ENCODE data around the gene CCDC81. TPM values are rescaled to one million over a fixed set of nuclear protein-coding genes. Genes with fewer than 3 reads are reported as not detected.
"Not testable (repeated sequence)": the region's sequence is repeated elsewhere in the genome, so short reads cannot be mapped to it uniquely, and the experiment has no call there.

The CCDC81 gene
- total RNA-seq, 1 experiment from 2014 or later = not detected

DNA sequence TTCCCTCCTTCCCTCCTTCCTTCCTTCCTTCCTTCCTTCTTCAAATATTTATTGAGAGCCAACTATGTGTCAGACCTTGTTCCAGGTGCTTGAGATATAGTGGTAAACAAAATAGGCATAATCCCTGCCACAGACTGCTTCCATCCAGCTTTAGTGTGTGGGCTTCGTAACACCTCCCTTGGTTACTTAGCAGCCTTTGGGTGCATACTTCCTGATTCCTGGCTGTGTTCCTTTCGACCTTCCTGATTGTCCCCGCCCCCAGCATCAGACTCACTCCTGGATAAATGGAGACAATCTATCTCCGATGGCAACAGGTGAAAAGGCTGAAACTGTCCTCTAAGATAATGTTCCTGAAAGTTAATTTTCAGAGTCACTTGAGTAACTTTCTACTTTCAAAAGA, 13.5 kb downstream of the CCDC81 start:
- DNase-seq (ENCODE audit: low spot score) = no peak

DNA sequence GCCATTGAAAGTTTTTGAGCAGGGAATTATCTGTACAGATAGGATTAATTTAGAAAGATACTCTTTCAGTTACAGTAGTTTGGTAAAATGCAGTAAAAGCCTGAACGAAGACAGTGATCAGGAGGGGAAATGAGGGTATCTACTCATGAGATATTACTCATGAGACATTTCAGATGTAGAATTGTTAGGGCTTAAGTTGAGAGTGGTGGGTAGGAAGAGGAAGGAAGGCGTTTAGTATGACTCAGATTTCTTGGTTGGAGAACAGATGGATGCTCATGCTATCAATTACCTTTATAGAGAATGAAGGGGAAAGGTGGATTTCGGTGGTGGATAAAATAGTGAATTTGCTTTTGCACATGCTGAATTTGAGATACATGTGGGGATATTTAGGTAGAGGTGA, 15.8 kb downstream of the CCDC81 start:
- DNase-seq (ENCODE audit: low spot score) = no peak

DNA sequence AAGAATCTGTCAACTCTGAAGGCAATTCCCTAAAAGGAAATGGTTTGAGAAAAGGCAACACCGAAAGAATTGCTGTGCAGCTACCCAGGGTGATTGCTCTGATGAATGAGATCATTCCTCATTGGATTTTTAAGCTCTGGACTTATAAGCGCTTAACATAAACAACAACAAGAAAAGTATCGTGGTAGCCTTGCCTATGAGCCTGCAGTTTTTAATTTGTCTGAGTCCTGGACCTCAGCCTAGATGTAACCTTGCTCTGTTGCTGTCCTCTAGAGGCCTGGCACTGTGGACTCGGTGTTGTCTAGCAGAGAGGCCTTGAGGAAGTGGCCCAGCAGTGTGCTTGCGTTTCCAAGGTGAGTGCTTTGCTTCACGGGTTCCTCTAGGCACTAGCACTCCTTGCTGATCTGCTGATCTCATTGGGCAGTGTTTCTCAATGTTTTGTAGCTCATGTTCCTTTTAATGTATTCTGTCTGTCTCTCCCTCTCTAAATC, 20.4 kb downstream of the CCDC81 start:
- peak; percentile 13 for DNase-seq (ENCODE audit: low spot score)

DNA sequence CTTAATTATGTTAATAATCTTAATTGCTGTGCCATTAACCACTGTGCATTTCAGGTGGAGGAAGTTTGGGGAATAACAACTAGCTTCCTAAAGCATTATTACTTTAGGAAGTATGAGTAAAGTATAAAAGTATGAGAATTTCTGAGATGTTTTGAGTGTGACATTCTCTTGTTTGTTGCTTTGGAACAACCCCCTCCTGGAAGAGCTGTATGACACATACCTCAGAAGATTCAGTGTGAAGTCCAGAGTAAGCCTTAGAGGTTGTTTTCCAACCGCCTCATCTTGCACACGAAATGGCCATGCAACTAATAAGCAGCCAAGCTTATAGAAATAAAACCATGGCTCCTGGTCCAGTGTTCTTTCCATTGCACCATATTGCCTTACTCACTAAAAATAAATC, 21.7 kb downstream of the CCDC81 start:
- DNase-seq (ENCODE audit: low spot score) = no peak

DNA sequence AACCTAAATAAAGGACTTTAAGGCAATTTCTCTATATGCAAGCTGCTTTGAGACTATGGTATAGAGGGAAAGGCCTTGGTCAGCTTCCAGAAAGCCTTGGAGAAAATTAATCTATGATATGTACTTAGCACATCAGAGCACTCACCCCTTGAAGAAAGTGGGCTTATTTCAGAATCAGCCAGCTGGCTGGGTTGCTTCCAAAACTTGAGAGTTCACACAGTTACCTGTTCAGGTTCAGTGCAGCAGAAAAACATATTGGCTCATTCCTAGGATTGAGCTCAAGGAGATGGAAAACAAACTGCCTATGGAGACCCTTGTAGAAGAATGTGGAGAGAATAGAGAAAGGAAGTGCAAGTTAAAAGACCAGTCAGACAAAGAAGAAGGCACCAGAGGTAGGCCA, 22.7 kb downstream of the CCDC81 start:
- DNase-seq (ENCODE audit: low spot score) = no peak

DNA sequence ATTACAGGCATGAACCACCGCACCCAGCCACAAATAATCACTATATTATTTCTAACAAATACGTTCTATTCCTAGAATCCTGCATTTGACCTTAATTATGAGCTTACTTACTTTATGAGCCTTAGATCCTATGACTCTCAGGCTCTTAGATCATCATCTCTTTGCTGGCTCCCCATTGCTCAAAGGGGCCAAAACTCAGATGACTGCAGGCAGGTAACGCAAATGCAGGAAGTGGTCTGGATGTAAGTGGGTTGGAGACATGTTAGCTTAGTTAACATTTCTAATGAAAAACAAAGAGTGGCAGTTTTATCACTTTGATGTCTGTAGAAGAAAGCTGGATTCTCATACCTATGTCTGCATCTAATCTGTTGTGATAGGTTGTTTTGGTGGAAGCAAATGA, 23.4 kb downstream of the CCDC81 start:
- DNase-seq (ENCODE audit: low spot score) = no peak

DNA sequence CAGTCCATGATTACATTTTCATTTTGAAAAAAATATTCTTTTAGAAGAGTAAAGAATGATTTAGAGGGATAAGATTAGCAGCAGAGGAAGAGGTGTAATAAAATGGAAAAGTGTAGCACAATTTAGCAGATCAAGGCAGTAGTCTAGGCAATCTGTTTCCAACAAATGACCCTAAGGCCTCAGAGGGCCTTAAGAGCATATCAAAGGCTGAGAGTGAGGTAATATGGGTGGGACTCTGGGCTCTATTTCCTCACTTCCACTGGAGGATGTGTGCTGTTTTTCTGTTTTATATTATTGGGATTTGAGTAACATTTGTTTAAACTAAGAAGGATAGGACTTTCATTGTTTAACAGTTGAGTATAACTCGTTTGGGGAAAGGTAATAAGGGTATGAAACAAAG, 28.8 kb downstream of the CCDC81 start:
- DNase-seq (ENCODE audit: low spot score) = no peak

DNA sequence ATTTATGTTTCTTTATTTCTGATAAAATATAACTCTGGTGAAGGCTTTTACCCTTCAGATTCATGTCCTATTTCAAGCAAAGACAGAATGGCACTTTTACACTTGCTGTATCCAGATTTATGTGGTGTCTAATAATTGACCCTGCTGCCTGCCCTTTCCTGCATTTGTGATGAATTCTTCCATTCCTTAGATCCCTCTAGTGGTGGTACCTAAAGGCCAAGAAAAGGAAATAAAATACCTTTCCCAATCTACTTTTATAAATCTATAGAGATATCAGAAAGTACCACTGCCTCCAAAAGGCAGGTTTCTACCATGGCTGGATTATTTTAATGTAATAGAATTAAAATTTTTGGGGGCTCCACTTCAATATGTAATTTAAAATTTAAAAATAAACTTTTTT, 34.2 kb downstream of the CCDC81 start:
- no peak for DNase-seq (ENCODE audit: low spot score)

DNA sequence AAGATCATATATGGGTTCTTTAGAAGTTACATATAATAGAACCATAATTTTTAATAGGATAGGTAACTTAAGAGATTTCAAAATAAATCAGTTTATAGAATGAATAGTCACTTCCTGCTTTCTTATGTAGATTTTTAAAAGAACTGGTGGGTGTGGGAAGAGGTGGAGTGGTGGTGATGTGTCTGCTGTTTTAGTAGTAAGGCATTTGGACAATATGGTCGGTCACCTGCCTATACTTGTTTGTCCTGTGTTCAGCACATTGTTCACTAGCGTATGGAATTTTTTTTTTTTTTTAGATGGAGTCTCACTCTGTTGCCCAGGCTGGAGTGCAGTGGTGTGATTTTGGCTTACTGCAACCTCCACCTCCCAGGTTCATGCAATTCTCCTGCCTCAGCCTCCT, 39.3 kb downstream of the CCDC81 start:
- no peak for DNase-seq (ENCODE audit: low spot score)

DNA sequence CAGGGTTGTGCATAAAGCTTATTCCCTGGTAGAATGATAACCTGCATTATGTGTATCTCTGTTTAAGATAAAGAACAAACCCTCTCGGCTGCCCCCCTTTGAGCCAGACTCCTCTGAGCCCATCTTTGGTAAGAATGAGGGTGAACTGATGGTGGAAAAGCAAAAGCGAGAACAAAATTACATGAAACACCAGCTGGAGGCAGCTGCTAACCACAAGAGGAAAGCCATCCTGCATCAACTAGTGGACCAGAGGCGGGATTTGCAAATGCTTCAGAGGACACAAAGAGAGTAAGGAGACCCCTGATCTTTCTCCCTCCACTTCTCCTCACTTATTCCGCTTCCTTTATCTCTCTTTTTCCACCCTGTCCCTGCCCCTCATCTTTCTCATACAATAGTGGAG, 40.3 kb downstream of the CCDC81 start:
- no peak for DNase-seq (ENCODE audit: low spot score)

DNA sequence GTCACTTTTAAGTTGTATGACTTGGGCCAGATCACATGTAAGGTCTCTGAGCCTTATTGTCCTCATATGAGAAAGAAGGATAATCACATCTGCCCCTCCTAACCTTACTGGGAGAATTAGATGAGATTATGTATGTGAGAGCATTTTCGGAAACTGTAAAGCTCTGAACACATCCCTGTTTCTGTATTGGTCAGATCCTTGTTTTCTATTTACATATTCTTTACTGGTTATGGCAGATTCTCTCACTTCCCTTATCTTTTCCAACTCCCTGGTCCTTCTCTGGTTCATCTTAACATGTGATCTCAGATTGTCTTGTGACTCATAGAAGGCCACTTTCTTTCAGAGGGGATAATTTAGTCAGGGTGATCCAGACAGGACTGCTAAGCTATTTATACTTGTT, 41.8 kb downstream of the CCDC81 start:
- no peak for DNase-seq (ENCODE audit: low spot score)

DNA sequence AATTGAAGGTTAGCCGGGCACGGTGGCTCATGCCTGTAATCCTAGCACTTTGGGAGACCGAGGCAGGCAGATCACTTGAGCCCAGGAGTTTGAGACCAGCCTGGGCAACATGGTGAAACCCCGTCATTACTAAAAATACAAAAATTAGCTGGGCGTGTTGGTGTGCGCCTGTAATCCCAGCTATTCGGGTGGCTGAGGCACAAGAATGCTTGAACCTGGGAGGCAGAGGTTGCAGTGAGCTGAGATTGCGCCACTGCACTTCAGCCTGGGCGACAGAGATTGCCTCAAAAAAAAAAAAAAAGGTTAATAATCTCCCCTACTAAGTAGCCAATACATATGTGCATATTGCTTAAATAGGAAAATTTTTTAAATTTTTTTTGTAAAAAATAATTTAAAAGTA, 42.3 kb downstream of the CCDC81 start:
- not testable (repeated sequence) for DNase-seq (ENCODE audit: low spot score)

DNA sequence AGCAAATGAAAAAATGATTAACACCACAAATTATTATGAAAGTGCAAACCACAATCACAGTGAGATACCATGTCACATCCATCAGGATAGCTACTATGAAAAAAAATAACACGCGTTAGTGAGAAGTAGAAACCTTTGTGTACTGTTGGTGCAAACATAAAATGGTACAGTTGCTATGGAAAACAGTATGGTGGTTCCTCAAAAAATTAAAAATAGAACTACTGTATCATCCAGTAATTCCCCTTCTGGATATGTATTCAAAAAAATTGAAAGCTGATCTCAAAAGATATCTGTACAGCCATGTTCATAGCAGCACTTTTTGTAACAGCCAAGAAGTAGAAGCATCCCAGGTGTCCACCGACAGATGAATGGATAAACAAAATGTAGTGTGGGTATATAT, 43.4 kb downstream of the CCDC81 start:
- DNase-seq (ENCODE audit: low spot score) = no peak

DNA sequence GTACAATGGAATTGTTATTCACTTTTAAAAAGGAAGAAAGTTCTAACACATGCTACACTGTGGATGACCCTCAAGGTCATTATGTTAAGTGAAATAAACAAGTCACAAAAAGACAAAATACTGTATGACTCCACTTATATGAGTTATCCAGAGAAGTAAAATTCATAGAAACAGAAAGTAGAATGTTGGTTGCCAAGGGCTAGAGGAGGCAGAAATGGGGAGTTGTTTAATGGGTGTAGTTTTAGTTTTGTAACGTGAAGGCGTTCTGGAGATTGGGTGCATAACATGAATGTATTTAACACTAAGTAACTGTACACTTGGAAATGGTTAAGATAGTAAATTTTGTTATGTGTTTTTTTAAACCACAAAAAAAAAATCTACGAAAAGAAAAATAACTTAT, 43.8 kb downstream of the CCDC81 start:
- no peak for DNase-seq (ENCODE audit: low spot score)

DNA sequence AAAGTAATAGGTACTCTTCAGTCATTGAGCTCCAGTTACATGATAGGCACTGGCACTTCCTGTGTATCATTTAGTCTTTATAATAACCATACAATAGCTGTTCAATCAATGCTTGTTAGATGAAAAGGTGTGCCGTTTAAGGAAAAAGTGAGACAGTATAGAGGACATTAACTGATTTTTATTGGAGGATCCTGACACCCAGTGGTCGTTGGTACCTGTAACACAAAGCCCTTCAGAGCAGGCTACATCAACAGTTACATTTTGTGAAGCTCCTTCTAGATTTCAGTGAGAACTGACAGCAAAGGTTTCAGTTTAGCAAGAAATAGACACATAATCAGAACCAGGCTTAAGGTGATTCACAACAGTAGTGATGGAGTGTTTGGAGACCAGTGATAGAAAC, 44.2 kb downstream of the CCDC81 start:
- DNase-seq (ENCODE audit: low spot score) = no peak

DNA sequence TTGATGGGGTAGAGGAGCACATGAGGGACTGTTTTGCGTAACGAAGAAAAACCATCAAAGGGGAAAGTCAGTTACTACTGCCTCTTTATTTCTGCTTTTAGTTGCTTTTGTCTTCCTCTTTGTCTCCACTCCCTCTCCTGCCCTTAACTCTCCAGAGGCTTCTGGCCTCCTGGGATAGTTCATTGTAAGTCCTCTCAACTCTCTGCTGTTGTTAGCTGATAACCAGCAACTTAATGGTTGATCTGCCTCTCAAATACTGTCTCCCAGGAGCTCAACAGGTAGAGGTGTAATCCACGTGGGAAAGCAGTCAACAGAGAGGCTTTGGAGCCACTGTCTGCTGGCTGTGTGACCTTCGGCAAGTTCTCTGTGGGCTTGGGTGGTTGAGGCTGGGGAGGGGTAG, 47.3 kb downstream of the CCDC81 start:
- no peak for DNase-seq (ENCODE audit: low spot score)

DNA sequence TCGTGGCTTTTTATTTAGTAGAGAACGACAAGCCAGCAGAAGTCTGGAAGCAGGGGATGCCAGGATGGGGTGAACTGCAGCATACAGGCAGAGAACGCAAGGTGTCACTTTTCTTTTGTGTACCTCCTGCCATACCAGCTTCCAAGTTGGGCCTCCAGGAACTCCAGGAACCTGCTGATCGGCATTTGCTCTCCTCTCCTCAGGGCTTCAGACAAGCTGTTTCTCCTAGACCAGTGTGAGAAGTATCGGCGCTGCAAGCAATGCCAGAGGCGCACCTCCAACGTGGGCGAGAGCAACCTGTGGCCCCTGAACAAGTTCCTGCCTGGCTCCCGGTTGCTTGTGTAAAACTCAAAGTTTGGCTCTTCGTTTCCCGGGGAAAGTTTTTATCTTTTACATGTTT, 47.7 kb downstream of the CCDC81 start:
- no peak for DNase-seq (ENCODE audit: low spot score)

DNA sequence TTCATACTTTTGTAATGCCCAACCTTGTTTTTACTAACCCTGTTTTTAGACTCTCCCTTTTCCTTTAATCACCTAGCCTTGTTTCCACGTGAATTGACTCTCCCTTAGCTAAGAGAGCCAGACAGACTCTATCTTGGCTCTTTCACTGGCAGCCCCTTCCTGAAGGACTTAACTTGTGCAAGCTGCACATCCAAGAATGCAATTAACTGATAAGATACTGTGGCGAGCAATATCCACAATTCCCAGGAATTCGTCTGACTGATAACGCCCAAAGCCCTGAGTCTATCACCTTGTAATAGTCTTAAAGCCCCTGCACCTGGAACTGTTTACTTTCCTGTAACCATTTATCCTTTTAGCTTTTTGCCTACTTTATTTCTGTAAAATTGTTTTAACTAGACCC, 48.8 kb downstream of the CCDC81 start:
- not testable (repeated sequence) for DNase-seq (ENCODE audit: low spot score)

DNA sequence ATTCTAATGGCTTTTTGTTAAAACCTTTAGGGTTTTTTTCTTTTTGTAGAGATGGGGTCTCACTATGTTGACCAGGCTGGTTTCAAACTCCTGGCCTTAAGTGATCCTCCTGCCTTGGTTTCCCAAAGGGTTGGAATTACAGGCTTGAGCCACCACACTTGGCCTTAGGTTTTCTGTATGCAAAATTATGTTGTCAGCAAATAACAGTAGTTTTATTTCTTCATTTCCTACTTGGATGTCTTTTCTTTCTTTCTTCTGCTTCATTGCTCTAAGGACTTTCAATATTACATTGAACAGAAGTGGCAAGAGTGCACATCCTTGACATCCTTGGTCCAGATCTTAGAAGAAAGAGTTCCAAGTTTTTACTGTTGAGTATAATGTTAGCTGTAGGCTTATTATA, 52.8 kb downstream of the CCDC81 start:
- DNase-seq (ENCODE audit: low spot score) = no peak

DNA sequence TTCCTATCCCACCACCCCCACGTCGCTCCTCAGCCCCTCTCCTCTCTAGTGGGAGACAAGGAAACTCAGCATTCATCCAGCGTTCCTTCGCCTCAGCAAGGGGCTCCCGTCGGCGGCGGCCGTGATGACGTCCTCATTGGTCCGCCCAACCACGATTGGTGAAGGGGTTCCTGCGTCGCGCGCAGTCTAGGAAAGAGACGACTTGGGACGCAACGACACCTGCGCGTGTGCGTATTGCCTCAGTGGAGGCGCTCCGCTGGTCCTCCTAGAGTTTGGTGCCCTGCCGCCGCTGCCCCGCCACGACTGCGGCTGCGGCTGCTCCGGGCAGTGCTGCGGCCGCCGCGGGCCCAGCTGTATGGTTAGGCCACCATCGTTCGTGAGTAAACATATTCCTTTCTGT, 56.6 kb downstream of the CCDC81 start:
- no peak for DNase-seq (ENCODE audit: low spot score)

DNA sequence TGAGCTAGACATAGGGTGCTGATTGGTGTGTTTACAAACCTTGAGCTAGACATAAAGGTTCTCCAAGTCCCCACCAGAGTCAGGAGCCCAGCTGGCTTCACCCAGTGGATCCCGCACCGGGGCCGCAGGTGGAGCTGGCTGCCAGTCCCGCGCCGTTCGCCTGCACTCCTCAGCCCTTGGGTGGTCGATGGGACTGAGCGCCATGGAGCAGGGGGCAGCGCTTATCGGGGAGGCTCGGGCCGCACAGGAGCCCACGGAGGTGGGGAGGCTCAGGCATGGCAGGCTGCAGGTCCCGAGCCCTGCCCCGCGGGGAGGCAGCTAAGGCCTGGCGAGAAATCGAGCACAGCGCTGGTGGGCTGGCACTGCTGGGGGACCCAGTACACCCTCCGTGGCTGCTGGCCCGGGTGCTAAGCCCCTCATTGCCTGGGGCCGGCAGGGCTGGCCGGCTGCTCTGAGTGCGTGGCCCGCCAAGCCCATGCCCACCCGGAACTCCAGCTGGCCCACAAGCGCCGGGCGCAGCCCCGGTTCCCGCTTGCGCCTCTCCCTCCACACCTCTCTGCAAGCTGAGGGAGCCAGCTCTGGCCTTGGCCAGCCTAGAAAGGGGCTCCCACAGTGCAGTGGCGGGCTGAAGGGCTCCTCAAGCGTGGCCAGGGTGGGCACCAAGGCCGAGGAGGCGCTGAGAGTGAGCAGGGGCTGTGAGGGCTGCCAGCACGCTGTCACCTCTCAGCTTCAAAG, 58.8 kb downstream of the CCDC81 start:
- DNase-seq (ENCODE audit: low spot score) = not testable (repeated sequence)

DNA sequence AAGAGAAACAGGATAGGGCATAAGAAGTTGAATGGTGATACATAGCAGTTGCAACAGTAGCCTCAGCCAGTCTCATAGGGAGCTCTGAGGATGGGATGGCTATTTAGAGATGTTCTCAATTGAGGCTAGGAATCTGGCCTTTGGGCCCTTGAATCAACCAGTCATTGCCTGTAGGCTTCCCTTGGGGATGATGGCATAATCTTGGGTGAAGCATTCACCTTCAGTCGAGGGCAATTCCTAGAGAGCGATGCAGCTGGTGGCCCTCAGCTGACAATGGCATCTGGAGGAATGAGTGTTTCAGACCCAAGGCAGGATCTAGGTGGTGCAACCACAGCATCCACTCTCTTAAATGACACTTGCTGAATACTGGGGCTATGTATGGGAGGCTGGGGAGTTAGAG, 61.0 kb downstream of the CCDC81 start:
- no peak for DNase-seq (ENCODE audit: low spot score)

DNA sequence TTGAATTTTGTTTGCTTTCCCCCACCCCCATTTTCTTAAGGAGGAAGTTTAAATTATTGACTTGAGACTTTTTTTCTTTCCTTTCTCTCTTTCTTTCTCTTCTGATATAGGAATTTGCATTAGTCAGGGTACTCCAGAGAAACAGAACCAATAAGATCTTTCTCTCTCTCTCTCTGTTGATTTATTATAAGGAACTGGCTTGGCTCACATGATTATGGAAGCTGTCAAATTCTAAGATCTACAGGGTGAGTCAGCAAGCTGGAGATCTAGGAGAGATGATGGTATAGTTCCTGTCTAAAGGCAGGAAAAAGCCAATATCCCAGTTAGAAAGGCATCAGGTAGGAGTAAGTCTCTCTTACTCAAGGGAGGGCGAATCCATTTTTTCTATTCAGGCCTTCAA, 64.0 kb downstream of the CCDC81 start:
- no peak for DNase-seq (ENCODE audit: low spot score)

DNA sequence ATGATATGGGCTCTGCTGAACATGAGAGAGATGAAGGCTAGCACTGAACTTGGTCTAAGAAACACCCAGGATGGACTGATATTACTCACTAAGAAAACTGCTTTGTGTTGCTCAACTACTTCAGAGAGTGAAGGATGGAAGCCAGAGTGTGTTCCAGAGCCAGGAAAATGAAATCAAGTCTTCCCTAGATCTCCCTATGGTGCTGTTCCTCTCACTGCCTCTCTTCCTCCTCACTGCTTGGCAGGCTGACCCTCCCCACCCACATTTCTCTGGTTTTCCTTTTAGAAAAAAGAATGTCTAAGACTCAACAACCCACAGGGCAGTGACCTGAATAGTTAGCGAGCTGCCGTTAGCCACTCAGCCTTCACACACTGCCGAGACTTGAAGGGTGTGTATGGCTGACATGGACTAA, 65.6 kb downstream of the CCDC81 start:
- no peak for DNase-seq (ENCODE audit: low spot score)

Data from H4 (cell line).